Activated CD8-positive, alpha-beta memory T cell treated with anti-CD3 and anti-CD28 coated beads for 1 hour (primary cell): ENCODE measurements around the gene SEMA6D.

ENCODE experiments used
- DNase-seq, 2 donors: peaks; one replicate each; pipeline ENCODE4 v3.0.0-alpha.2; 2020; ENCODE audit warnings: low read depth in 1 of 2; ENCODE audit errors: extremely low read depth in 1 of 2

Gene SEMA6D

DNA sequence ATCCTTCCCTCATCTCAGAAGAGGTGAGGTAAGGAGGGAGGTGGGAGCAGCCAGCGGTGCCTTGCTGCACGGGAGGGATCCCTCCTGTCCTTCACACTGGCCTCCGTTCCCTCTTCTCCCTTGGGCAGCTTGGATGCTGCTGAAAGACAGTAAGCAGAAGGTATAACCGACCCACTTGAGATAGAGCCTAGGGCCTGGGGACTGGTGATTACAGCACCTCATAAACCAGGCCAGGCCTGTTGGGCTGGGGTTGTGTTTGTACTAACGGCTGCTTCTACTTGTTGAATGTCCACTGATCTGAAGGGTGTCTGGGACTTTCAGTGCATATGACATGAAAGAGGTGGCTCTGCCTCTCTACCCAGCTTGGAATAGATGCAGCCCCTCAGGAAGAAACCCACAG is 25.0 kb downstream of the SEMA6D start:
- no peak for DNase-seq

DNA sequence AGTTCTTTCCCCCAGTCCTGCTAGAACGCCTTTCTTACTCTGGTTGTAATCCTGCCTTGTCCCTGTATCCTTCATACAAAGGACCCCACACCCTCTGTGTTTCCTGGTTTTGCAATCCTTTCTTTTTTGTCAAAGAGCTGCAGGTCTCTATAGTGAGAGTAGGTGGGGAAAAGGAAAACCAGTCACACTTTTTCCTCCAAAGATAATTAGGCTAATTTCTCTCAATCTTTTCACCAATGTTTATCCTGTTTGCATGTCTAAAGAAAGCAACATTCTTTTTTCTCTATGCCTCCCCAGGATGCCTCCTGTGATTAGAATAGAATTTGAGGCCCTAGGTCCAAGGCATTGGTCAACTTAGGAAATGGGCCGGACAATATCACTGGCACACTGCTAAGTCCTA is 25.4 kb downstream of the SEMA6D start:
- DNase-seq, result no peak

DNA sequence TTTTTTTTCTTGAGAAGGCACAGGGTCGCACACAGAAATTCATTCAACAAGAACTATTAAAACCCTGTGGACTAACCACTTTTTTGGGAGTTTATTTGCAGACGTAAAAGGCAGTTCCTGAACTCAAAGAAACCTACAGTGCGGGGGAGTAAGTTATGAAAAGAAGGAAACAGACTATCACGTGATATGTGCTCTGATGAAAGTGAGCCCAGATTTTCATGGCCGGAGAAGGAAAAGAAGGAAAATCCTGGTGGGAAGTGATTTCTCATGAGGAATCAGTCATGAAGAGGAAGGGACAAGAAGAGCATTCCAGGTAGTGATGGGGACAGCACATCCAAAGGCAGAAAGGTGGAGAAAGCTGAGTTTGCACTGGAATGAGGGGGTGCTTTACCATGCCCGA is 26.1 kb downstream of the SEMA6D start:
- DNase-seq, result no peak

DNA sequence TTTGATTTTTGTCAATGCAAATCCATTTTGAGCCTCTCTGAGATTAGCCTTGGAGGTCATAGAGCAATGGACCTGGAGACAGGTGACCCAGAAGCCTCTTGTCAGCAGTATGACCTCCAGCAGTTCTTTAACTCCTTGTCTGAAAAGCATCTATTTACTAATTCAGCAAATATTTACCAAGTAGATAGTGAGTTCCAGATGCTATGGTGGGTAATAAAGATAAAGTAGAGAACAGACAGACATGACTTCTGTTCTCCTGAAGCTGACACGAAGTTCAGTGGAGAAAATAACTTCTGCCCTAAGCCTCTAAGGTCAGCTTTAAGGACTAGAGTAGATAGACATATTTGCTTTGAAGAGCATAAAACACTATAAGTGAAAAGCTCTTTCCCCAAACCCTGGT is 26.6 kb downstream of the SEMA6D start:
- no peak for DNase-seq

DNA sequence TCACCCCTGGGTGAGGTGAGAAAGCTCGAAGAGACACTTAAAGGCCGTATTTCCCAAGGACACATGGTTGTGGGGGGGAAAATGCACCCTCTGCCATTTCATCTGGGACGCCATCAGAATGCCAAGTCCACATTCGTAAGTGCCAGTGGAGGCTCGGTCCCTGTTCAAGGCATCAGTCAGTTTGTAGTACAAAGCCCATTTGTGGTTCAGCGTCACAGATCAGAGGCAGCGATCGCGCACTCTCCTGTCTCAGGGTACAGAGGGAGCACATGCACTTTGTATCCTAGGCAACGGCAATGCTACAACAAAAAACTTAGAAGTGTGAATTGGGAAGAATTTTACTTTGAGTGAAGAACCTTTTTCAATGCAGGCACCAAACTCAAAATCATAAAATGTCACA is 27.2 kb downstream of the SEMA6D start:
- DNase-seq, result no peak

DNA sequence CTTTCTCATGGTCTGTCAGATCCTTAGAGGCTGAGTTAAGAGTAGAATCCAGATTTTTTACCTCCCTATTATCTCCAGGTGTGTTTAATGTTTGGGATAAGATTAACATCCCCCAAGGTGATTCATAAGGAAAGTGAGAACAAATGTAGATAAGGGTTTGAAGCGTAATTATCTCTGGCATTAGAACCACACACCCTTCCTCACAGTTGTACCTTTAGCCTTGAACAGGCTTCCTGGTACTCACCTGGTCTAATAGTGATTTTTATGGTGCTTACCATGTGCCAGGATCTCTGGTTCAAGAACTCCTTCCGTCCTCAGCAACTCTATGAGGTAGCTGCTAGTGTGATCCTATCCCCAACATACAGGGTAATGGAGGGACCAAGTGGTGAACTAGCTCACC is 27.7 kb downstream of the SEMA6D start:
- no peak for DNase-seq

DNA sequence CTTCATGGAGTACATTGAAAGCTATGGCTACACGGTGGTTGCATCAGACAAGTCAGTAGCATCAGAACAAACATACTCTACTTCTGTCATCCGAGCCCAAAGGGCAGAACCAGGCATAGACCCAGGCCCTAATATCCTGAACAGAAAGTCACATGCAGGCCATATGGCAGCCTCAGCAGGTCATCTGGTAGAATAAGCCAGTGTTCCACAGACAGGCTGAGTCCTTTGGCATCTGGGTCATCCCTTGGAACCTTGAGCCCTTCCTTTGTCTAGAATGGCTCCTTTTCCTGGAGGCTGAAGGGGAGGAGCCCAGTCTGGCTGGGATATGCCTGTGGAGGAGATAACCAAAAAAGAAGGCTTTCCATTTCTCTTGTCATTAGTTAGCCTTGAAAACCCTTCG is 29.2 kb downstream of the SEMA6D start:
- DNase-seq, result no peak

DNA sequence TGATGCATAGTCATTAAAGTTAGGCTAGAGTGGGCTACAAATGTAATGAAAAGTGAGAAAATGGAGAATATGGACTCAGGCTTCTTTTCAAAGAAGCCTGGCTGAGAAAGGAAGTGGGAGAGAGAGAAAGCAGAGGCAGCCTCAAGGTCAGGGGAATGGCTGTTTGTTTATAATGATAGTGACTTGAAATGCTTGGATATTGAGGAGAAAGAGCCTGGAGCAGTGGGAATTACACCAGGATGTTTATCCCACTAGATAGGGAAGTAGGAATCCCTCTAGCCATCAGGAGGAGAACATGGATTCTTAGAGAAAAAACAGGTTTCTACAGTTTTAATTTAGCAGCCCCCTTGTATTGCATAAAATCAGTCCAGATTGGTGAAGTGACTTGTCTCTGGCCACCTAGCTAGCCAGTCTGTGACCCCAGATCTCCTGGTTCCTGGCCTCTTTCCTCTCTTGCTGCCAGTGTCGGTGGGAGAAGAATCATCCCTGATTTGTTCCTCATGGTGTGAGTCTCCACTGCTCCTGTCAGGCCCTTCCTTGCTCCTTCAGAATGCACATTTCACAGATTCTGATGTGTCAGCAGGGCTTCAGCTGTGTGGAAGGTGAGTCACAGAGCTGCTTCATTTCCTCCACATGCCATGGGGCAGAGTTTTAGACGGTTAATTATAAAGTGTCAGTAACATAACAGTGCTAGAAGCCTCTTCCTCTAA is 32.9 kb downstream of the SEMA6D start:
- no peak for DNase-seq

DNA sequence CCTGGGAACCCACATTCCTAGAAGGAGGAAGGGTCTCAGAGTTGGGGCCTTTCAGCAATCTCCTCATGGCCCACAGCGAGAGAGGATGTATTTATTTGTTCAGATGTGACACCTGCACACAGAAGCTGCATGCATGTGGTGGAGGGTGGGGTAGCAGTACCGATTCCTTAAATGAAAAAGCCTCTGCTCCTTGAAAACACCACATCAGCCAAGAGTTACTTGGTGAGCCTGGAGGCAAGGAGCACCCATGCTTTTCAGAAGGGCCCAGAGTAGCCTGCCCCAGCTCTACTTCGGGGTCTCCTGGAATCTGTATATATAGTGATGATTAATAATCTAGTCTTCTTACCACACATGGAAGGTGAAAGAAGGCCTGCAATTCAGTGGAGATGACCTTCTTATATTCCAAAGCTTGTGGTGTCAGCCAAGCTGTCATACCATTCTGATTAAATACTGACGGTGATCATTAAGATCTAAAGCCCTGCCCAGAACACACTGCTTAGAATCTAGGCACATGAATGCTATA is 33.5 kb downstream of the SEMA6D start:
- no peak for DNase-seq

DNA sequence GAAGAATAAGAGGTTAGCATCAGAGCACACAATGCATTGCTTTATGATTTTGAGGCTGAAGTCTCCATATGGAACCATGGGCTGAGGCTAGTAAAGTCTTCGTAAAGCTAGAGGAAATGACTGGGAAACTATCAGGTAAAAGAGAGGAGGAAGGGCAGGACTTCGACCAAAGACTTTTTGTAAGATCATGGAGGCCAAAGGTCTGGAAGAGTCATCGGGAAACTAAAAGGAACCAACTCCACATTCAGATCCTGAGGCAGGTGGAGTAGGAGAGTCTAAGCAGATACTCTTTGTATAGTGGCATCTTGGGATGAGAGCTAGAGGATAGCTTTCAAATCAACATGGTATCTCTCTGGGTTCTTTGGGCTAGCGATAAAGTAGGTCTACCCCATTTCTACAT is 36.3 kb downstream of the SEMA6D start:
- no peak for DNase-seq

DNA sequence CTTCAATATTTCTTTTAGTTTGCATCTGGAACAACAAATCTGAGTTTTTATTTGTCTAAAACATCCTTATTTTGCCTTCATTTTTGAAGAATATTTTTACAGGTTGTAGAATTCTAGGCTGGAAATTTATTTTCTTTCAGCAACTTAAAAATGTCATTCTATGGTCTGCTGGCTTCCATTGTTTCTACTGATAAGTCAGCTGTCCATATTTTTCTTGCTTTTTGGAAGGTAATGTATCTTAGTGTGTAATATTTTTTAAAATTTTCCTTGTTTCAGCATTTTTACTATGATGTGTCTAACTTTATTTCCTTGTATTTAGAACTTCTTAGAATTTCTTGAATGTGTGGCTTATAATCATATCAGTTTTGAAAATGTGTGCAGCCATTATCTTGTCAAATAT is 37.0 kb downstream of the SEMA6D start:
- DNase-seq, result no peak

DNA sequence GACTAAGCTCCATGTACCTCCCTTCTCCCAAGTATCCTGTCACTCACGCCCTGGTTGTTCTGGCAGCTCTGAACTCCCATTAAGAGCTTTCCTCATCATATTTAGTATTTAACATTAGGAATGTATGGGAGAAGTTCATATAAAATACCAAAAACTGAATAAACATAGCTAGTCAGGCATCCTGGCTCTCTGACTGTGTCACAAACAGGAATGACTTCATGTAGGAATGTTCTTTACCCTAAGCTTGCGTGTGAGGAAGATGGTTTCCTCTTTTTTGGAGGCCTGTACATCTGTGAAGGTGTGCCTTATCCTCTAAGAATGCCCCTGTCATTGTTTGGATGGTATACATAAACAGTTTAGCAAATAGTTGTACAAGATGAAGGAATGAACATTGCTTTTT is 38.6 kb downstream of the SEMA6D start:
- DNase-seq, result no peak

DNA sequence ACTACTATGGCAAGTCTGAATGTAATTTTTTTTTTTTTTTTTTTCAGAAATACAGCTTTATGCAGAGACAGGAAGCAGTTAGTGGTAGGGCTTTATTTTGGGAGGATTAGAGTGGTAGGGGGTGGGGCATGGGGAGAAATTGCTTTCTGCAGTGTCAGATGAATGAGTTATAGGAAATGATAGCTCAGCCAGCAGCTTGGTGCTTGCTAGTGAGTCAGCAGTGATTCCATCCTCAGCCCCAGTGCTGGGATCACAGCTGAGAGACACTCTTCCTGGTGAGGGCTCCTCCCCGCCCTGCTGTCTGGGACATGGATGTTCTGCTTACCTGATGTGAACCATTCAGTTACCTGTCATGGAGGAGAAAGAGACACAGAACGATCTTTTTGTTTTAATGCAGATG is 39.6 kb downstream of the SEMA6D start:
- no peak for DNase-seq

DNA sequence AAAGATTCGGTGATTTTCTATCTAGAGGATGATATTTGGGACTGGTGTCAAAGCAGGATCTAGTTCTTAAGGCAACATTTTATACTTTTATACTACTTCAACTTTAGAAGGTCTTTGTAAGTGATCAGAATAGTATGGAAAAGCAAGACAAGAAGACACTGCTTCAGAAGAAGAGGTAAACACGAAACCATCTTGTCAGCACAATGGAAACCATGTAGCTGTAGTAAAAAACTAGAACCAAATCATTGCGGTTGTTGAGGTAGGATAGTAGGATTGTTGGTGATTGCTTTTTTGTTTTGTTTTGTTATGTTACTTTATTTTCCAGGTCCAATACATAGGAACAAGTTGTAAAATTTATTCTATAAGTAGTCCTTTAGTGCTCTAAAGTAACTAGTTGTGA is 40.0 kb downstream of the SEMA6D start:
- no peak for DNase-seq

DNA sequence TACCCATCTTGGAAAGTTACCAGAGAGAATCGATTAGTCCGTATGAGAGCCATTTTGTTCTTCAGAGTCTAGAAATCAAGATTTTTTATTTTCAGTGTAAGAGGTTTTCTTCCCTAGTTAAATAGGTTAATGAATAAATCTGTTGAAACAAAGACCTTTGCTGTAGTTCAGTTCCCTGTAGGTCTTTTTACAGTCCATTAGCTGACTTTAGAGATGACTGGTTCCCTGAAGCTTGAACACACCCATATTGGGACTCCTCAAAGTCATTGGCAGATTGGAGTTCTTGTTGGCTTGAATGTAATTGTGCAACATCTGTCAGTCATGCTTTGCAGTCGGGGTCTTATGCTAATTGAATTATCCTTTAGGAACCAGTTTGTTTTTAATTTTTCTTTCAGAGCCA is 45.3 kb downstream of the SEMA6D start:
- no peak for DNase-seq

DNA sequence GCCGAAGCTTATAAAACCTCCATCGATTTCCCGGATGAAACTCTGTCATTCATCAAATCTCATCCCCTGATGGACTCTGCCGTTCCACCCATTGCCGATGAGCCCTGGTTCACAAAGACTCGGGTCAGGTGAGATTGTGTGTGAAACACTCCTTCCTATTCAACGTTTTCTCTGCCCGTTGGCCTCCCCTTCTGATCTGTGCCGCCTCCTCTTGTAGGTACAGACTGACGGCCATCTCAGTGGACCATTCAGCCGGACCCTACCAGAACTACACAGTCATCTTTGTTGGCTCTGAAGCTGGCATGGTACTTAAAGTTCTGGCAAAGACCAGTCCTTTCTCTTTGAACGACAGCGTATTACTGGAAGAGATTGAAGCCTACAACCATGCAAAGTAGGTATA is 47.4 kb downstream of the SEMA6D start:
- no peak for DNase-seq

DNA sequence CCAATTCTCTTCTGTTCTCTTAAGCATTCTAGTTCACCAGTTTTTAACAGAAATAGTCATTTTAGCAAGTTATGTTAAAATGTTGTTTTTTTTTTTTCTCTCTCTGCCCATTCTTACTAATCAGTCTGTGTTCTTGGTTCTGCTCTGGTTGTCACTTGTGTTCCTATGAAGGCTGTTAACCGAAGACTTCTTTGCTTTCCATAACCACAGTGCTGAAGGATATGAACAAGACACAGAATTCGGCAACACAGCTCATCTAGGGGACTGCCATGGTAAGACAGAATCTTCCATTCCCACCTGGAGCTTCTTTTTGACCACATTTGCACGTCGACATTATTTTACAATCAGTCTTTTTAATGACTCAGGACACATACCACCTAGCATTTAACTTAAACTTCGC is 49.1 kb downstream of the SEMA6D start:
- no peak for DNase-seq

DNA sequence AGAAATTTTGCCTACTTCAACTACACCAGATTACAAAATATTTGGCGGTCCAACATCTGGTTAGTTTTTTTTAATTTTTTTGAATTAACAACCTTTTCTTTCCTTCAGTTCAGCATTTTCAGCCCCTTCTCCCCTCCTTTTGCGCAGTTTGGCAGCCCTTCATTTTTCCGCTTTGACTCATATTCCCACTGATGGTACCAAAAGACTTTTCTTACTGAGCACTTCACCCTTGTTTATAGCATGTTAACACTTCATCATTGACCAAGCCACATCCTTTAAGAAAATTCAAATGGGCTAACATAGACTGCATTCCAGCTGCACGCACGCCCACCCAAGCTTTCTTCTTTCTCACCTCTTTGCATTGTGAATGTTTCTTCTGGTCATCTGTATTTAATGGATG is 49.7 kb downstream of the SEMA6D start:
- DNase-seq, result no peak

DNA sequence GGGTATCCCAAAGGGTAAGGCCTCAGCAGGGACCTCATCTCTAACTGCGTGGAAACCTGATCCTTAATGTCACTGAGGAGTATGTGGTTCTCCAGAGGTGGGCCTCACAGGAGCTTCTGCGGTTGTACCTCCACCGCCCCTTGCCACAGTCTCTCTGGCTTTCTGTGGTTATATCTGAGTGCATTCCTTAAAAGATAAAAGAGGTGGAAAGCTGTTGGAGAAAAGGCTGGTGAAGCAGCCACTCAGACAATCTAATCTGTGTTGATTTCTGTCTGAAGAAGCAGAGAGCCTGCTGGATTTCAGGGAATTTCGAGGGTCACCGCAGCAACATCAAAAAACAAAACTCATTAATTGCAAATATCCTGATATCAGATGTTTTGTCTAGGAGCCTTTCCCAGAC is 51.4 kb downstream of the SEMA6D start:
- no peak for DNase-seq

DNA sequence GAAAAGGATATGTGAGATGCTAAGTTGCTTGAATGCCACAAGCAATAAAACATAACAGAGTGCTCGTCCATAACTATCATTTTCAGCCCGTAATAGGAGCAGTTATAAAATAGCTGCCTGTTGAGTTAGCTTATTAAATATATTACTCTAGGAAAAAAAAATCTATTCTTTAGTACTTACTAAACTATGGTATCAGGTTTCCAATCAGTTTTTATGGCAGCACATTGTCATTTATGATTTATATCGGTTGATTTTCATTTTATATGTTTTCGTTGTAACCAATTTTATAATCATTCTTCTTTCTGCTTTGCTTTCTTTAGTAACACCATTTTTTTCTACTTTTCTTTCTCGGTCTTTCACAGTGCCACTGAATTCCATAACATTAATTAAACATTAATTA is 51.9 kb downstream of the SEMA6D start:
- no peak for DNase-seq

DNA sequence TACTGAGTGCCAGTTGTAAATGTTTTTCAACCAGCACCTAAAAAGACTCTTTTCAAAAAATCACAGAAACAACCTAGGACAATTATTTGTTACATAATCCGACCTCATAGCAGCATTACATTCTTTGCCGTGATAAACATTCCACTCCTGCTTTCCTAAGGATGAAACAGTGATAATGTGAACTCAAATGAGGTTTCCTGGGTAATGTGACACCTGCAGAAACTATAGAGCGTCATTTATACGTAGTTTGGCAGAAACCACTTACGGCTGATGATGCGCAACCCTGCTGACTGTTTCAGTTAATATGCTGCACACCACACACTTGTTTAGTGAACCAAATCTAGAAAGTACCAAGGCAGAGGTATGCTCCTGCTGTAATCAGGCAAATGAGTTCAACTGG is 55.8 kb downstream of the SEMA6D start:
- no peak for DNase-seq

DNA sequence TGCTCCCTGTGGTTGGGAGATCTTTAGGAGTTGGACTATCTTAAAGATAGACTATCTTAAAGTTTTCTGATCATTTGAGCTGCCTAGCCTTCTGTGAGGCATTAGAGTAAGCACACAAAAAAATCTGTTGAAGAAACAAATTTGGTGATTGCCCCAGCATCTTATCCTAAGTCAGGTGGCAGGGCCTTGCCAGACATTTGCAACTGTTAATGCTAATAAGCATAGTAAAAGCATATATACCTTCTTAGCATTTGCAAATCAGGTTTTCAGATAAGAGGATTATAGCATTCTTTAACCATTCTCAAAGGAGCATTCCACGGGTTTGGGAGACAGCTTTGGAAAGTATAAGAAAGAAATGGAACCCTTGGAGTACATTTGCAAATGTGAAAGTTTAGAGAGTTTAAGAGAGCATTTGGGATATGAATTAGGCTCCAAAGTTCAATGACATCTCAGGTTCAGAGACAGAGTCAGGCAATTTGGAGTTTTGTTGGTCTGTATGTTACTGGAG is 61.0 kb downstream of the SEMA6D start:
- no peak for DNase-seq

DNA sequence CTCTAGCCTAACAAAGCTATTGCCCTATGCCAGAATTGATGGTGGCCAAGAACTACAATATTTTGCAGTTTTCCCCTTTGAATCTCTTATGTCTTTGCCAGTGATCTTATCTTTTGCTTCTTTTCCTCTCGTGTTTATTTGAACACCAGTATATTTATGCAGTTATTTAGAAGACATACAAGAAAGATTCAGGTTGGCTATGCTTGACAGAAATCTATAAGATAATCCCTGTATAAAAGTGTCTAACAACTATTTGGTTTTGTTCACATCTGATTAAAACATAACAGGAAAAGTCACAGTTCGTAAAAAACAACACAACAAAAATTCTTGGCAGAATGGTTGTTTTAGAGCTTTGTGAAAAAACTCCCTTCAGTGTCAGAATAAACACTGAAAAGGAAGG is 63.7 kb downstream of the SEMA6D start:
- DNase-seq, result no peak
